GM21786 (cell line): ENCODE results near the gene TNFRSF1A.

Source experiments
- ATAC-seq: cut with Tn5 transposase; IDR thresholded peaks from one replicate; pipeline ENCODE4 v1.9.1; 2021; ENCODE audit not compliant: unreplicated experiment

TNFRSF1A gene

DNA sequence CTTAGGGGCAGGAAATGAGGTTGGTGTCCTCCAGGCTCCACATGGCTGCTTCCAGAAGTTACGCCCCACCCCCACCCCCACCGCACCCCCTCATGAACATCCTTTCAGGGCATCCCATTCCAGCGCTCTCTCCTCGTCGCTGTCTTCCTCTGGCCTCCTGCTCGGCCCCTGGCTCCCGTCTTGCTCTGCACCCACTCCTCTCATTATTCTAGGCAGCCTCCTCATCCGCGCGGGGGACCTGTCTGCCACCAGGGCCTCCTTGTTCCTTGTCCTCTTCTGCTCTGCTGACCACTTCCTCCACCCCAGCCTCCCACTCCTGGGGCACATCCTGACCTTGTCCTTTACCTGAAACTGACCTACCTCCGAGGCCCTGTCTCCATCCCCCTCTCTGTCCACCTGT lies 61.2 kb downstream of the TNFRSF1A start:
- ATAC-seq, result no peak

DNA sequence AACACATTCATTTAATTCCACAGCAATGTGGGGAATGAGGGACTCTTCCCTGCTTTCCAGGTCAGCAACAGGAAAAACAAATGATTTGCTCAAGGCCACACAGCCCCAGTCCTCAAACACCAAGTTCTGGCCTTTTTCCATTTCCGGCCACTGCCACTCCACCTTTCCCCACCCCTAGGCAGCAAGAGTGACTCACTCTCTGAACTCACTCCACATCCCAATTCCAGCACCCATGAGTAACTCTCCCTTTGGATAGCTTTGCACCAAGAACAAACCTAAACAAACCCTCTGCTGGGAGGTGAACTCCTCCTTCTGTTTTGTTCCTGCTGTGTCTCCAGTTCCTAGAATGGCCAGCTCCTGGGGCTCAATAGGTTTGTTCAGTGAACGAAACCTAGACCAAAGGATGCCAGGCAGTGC lies 61.8 kb downstream of the TNFRSF1A start:
- ATAC-seq, result no peak

DNA sequence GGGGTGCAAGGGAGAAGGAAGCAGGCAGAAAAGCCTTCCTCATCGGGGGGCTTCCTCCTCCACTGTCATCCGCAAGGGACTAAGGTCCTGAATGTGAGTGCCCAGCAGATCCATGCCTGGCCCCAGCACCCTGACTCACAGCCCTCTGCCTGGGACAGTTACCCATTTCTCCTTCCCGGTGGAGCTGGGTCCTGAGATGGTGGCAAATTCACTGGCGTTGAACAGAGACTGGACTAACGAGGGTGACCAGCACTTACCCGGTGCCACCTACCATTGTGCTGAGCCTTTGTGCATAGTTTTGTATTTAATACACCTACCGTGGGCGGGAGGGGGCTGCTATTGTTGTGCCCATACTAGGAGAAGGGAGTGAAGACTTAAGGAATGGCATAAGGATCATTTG lies 62.2 kb downstream of the TNFRSF1A start:
- no peak for ATAC-seq

DNA sequence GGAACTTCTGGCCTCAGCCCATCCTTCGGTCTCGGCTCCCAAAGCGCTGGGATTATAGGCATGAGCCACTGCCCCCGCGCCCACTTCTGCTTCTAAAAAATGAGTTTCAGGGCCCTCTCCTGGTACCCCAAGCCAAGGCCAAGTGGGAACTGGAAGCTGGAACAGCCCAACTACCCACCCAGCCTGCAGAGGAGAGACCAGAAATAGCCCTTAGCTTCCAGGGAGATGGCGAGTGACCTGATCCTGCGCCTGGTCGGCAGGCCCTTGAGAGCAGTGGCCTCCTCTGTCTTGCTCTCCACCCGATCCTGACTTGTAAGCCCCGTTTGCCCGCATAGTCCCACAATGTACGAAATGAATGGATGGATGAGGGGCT lies 62.6 kb downstream of the TNFRSF1A start:
- ATAC-seq, result no peak
